Measurements from ENCODE around the gene TTC9B. TPM values are rescaled to one million over a fixed set of nuclear protein-coding genes. Genes with fewer than 3 reads are reported as not detected.

The TTC9B gene
- total and polyA plus RNA-seq, 2 of the 4 experiments (the other 2 are of a cell fraction), result not detected

DNA sequence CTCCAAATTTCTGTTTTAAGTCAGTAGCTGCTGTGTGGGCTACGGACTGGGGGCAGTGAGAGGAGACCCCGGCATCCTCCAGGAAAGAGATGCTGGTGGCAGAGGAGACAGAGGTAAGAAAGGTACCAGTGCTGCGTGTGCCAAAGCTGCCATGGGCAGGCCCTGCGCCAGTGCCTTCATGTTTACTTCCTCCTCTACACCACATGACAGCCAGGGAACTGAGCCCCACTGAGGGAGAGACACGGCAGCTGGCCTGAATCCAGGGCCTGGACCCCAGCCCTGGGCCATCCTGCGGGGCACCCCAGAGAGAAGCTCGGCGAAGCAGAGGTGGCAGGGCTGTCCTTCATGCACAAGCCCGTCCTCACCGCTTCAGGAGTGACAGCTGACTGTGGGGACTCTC, 31.0 kb upstream of the TTC9B start:
- no peak overlapping the region for H3K4me3 ChIP-seq (ENCODE audit: insufficient read depth, low read depth, low read length)
- no peaks in the 10 kb centered on the region for H3K4me1 ChIP-seq (ENCODE audit: control insufficient read depth, insufficient read depth, low read length)
- POLR2A ChIA-PET (ENCODE audit: unreplicated experiment), result no interaction called here
- no peak overlapping the region for H3K18ac ChIP-seq (ENCODE audit: low read depth, low read length)
- dilution Hi-C loops (cut with HindIII; ENCODE audit: low sequenced_read_pairs, unreplicated experiment), result no loop called here
- no peak overlapping the region for H2BK15ac ChIP-seq (ENCODE audit: low read depth, low read length)
- peaks cover 32% of the 10 kb centered on the region for H4K20me1 ChIP-seq (ENCODE audit: insufficient read depth, low read length)
- BruUV-seq (replicated peaks), result no TSS peak
- peak overlapping the region; percentile 39 for H2AK9ac ChIP-seq (replicated peaks; ENCODE audit: low read depth, low read length, poor library complexity)
- no peak overlapping the region for H3K4me2 ChIP-seq (ENCODE audit: low read depth, low read length)
- in situ Hi-C loops (cut with MboI; ENCODE audit: low sequenced_read_pairs), result no loop called here
- H3K27ac ChIP-seq (ENCODE audit: insufficient read depth, low read length), result no peak overlapping the region
- no peak overlapping the region for H2BK20ac ChIP-seq (ENCODE audit: low read depth, low read length)
- peaks cover 19% of the 10 kb centered on the region for H3K36me3 ChIP-seq (ENCODE audit: control insufficient read depth, insufficient read depth, low read length)
- no peak overlapping the region for H3K56ac ChIP-seq (ENCODE audit: extremely low read depth, insufficient read depth, low read length)
- intact Hi-C loops (cut with micrococcal nuclease), result no loop called here
- H2BK5ac ChIP-seq (ENCODE audit: low read depth, low read length, poor library complexity, severe bottlenecking), result no peak overlapping the region
- H3K9ac ChIP-seq (ENCODE audit: low read depth, low read length), result no peak overlapping the region
- TF ChIP-seq MAZ (IDR thresholded peaks at IDR 0.05; ENCODE audit: borderline replicate concordance, low read depth, low read length) (no peak), RFX5 (IDR thresholded peaks at IDR 0.05; ENCODE audit: low read depth, low read length) (no peak), RAD21 (IDR thresholded peaks at IDR 0.05; ENCODE audit: low read length) (no peak), RCOR1 (IDR thresholded peaks at IDR 0.05; ENCODE audit: insufficient replicate concordance, low read length) (no peak), SMC3 (IDR thresholded peaks at IDR 0.05; ENCODE audit: low read depth, low read length) (no peak), NFE2L2 (IDR thresholded peaks at IDR 0.05; ENCODE audit: low read depth, low read length) (no peak), MXI1 (IDR thresholded peaks at IDR 0.05; ENCODE audit: borderline replicate concordance, low read depth, low read length) (no peak), FOS (IDR thresholded peaks at IDR 0.05; ENCODE audit: low read depth, low read length) (no peak), CHD1 (IDR thresholded peaks at IDR 0.05; ENCODE audit: low read depth, low read length) (no peak), BHLHE40 (IDR thresholded peaks at IDR 0.05; ENCODE audit: low read depth, low read length) (no peak), MAFK (IDR thresholded peaks at IDR 0.05; ENCODE audit: low read depth, low read length) (no peak), POLR2A (IDR thresholded peaks at IDR 0.05; ENCODE audit: low read depth, low read length) (no peak), CEBPB (IDR thresholded peaks at IDR 0.05; ENCODE audit: low read depth, low read length) (no peak)
- TF ChIP-seq, protein P1, sequence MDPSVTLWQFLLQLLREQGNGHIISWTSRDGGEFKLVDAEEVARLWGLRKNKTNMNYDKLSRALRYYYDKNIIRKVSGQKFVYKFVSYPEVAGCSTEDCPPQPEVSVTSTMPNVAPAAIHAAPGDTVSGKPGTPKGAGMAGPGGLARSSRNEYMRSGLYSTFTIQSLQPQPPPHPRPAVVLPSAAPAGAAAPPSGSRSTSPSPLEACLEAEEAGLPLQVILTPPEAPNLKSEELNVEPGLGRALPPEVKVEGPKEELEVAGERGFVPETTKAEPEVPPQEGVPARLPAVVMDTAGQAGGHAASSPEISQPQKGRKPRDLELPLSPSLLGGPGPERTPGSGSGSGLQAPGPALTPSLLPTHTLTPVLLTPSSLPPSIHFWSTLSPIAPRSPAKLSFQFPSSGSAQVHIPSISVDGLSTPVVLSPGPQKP (IDR thresholded peaks at IDR 0.05; ENCODE audit: borderline replicate concordance, low read depth, low read length), result no peak
- TF ChIP-seq, protein P2, sequence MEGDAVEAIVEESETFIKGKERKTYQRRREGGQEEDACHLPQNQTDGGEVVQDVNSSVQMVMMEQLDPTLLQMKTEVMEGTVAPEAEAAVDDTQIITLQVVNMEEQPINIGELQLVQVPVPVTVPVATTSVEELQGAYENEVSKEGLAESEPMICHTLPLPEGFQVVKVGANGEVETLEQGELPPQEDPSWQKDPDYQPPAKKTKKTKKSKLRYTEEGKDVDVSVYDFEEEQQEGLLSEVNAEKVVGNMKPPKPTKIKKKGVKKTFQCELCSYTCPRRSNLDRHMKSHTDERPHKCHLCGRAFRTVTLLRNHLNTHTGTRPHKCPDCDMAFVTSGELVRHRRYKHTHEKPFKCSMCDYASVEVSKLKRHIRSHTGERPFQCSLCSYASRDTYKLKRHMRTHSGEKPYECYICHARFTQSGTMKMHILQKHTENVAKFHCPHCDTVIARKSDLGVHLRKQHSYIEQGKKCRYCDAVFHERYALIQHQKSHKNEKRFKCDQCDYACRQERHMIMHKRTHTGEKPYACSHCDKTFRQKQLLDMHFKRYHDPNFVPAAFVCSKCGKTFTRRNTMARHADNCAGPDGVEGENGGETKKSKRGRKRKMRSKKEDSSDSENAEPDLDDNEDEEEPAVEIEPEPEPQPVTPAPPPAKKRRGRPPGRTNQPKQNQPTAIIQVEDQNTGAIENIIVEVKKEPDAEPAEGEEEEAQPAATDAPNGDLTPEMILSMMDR (conservative IDR thresholded peaks at IDR 0.05; ENCODE audit: low read depth, low read length), result no peak
- TF ChIP-seq, protein P3, sequence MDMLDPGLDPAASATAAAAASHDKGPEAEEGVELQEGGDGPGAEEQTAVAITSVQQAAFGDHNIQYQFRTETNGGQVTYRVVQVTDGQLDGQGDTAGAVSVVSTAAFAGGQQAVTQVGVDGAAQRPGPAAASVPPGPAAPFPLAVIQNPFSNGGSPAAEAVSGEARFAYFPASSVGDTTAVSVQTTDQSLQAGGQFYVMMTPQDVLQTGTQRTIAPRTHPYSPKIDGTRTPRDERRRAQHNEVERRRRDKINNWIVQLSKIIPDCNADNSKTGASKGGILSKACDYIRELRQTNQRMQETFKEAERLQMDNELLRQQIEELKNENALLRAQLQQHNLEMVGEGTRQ (IDR thresholded peaks at IDR 0.05; ENCODE audit: low read depth, low read length), result no peak
- no peak overlapping the region for H3K23ac ChIP-seq (ENCODE audit: low read depth, low read length)
- H4K8ac ChIP-seq (ENCODE audit: low read depth in 2 of 2, low read length in 2 of 2), result no peak overlapping the region
- H3K4ac ChIP-seq (ENCODE audit: low read depth, low read length), result no peak overlapping the region
- no peak overlapping the region for H3K14ac ChIP-seq (replicated peaks; ENCODE audit: low read depth, low read length)
- no peaks in the 10 kb centered on the region for H3K9me3 ChIP-seq (ENCODE audit: control insufficient read depth, insufficient read depth, low read length)
- H3K27me3 ChIP-seq (ENCODE audit: control insufficient read depth, insufficient read depth, low read length), result no peaks in the 10 kb centered on the region
- no peak overlapping the region for H2AFZ ChIP-seq (replicated peaks; ENCODE audit: low read length, poor library complexity)
- no peak for DNase-seq
- peaks cover 38 to 79% of the 10 kb centered on the region in 2 experiments for H3K79me1 ChIP-seq (ENCODE audit: low read depth in 1 of 2, low read length in 2 of 2)
- no peak overlapping the region for H2BK120ac ChIP-seq (ENCODE audit: low read depth, low read length)
- WGBS, 2 experiments (ENCODE audit: extremely low coverage in 2 of 2, insufficient read length in 1 of 2), result 86% methylated on average over 1 of the region's 10 CpGs; no CpG with 5 or more reads in 1 of the 2 experiments
- H4K91ac ChIP-seq (ENCODE audit: insufficient read depth, low read depth, low read length), result no peak overlapping the region
- ATAC-seq (ENCODE audit: low read depth), result no peak
- no peak overlapping the region for H2AK5ac ChIP-seq (ENCODE audit: low read depth, low read length)
- H4K5ac ChIP-seq (ENCODE audit: low read depth, low read length), result no peak overlapping the region
- peaks cover 16% of the 10 kb centered on the region; the same call in 1 of the 2 replicates for H3K9me1 ChIP-seq (ENCODE audit: insufficient read depth, low read length)
- CTCF ChIA-PET, result no interaction called here
